HuH-7 (cell line): ENCODE measurements around the gene SMG1.
"Not testable (repeated sequence)": the region's sequence is repeated elsewhere in the genome, so short reads cannot be mapped to it uniquely, and the experiment has no call there.

Experiments
- DNase-seq: peaks from one replicate; pipeline ENCODE4 v3.0.0; 2011; ENCODE audit warnings: low spot score

Gene SMG1

DNA sequence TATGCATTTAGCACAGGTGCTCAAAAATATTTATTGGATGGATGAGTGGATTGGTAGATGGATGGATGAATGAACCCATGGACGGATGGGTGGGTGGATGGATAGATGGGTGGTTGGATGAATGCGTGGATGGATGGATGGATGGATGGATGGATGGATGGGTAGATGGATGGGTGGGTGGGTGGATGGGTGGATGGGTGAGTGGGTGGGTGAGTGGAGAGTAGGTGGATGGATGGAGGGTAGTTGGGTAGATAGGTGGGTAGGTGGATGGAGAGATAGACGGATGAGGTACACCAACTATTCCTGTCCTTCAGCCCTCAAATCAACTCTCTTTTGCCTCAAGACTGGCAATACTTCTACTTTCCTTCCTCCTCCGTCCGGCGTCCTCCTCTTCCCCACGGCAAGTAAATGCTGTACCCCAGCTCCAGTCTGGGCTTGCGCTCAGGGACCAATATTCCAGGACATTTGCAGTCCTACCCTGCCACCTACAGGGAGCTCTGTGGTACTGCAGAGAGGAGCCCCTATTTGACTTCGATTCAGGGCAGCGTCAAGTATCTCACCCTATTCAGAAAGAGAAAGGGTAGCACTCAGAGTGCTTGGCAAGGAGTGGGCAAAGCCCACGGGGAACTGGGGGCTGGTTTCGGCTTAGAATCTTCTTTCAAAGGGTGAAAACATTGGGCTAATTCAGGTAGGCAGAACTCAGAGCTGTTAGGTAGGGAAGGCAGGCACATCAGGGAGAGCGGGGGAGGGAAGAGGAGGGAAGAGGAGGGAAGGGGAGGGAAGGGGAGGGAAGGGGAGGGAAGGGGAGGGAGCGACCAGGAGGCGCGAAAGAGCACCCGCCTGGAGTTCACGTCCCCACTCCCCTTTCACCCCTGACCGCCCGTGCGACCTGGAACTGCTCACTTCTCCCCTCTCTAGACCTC, 166.3 kb downstream of the SMG1 start:
- DNase-seq: not testable (repeated sequence)

DNA sequence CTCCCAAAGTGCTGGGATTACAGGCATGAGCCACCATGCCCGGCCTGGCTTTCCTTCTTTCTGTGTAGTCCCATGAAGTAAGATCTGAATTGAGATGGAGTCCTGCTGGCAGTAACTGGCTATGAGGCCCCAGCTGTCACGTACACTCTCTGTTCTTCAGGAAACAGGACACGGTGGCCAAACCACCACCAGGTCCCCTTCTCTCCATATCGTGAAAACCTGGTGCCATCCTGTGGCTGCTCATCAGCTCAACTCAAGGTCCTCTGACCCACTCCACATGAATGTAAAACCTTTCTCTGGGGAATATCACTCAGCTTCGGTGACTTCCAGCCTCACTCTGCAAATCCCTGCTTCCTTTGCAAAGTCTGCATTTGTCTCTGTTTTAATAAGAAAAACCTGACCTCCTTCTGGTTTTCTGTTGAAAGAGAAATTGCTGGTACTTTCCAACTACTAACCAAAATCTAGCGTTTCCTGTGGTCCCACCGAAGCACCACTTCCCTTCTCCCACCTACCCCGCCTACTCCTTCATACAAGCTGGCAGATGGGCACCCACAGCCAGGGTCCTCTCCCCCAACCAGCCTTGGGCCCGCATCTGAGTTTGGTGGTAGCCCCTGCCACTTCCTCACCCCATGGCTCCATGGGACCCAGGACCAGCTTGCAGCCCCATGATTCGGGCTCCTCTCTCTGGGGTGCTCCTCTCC, 168.1 kb downstream of the SMG1 start:
- DNase-seq: not testable (repeated sequence)

DNA sequence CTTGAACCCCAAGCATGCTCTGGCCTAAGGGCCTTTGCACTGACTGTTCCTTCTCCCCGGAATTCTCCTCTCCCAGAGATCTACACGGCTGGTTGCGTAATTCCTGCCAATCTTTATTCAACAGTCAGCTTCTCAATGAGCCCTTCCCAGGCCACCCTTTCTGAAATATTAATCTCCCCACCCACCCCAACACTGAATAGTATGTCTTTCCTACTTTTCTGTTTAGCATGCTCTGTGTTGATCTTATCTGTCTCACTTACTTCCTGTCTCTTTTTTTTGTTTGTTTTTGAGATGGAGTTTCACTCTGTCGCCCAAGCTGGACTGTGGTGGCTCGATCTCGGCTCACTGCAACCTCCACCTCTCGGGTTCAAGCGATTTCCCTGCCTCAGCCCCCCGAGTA, 169.6 kb downstream of the SMG1 start:
- DNase-seq: not testable (repeated sequence)
